Stimulated activated CD8-positive, alpha-beta memory T cell treated with anti-CD3 and anti-CD28 coated beads, Interleukin-4, amount 100 ng/mL, for 48 hours (primary cell): ENCODE results near the gene CBARP.
A peak's percentile ranks its signal among the peaks of the same experiment; 100 is the strongest.

Experiments
- DNase-seq: peaks from one replicate; pipeline ENCODE4 v3.0.0-alpha.2; 2020

CBARP gene, protein sequence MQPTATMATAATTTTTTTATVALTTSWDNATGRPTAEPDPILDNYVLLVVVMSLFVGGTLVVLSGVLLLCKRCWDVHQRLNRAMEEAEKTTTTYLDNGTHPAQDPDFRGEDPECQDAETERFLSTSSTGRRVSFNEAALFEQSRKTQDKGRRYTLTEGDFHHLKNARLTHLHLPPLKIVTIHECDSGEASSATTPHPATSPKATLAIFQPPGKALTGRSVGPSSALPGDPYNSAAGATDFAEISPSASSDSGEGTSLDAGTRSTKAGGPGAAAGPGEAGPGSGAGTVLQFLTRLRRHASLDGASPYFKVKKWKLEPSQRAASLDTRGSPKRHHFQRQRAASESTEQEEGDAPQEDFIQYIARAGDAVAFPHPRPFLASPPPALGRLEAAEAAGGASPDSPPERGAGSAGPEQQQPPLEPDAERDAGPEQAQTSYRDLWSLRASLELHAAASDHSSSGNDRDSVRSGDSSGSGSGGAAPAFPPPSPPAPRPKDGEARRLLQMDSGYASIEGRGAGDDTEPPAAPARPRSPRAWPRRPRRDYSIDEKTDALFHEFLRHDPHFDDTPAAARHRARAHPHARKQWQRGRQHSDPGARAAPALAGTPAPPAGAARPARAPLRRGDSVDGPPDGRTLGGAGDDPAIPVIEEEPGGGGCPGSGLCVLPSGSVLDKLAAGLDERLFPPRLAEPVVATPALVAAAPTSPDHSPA

DNA sequence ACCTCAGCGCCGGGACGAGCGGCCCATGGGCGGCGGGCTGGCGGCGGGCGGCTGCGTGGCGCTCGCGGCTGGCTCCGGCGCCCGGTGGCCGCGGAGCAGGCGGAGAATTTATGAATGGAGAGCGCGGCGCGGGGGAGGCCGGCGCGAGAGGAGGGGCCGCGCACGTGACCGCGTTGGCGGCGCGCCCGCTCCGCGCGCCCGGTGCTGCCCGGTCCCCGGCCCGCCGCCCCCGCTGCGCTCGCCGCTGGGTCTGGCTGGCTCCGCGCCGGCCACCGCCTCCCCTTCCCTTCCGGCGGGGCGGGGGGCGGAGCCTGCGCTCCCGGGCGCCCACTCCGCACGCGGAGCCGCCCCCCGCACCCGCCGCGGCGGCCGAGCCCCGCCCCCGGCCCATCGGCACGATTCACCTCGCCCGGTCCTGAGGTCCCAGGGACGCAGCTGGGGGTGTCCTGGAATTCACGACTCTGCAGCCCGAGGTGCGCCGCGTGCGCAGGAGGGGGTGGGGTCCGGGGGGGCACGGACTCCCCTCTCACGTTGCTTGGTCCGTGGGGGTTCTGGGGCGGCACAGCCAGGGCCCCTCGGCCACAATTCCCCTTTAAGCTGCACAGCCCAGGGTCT lies at the start of gene CBARP:
Gene CBARP (minus strand): TSS at position 252 of the 615 bp plus-strand sequence. CDS start 1,905 bp downstream, outside the sequence.
- no peak for DNase-seq

DNA sequence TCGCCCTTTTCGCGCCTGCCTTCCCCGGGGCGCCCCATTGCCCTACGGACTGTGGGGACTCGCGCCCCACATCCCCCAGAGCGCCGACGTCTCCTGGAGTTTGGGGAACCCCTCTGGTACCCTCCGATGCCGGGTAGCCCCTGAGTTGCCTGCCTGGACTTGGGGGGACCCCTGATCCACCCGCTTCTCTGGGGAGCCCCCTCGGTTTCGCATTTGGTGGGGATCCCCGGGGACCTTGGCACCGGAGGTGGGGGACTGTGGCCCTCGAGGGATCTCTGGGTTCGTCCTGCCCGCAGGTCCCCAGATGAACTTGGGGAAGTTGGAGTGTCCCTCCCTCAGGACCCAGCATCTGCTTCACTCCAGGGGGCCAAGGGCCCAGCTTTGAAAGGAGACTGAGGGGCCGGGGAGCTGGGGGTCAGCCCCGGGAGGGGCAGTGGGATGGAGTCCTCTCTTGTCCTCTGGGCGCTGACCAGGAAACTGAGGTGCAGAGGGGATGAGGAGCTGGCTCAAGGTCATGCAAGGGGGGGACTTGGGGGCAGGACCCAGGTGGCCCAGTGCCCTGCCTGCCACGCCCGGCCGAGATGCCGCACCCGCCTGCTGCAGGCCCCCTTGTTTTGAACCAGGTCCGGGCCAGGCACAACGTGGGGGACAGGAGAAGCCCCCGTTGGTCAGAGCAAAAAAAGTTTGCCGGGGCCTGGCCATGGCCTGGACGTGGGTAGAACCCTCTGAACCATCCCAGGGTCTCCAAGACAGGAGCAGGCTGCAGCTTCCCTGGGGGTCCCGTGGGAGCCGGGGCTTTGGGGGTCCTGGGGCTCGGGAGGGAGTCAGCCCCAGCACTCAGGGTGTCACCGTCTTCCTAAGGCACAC lies 48.9 kb upstream of the CBARP start:
- no peak for DNase-seq

DNA sequence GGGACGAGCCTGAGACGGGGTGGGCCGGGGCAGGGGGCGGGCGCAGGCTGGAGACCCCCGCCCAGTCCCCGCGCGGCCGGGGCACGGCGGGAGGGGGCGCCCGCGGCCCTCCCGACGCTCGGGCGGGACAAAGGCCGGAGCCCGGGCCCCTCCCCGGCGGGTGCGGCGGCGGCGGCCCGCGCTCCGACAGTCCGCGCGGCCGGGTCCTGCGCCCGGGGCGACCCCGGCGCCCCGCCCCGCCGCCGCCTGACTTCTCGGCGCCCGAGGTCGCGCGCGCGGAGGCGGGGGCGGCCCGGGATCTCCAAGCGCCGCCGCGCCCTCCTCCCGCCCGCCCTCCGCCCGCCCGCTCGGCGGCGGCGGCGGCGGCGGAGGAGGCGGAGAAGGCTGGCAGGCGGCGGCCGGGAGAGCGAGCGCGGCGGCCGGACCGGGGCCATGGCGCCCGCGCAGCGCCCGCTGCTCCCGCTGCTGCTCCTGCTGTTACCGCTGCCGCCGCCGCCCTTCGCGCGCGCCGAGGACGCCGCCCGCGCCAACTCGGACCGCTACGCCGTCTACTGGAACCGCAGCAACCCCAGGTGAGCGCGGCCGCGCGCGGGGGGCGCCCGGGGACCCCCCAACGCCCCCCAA lies 48.0 kb upstream of the CBARP start, which contains the start of gene EFNA2:
Gene EFNA2 (plus strand): TSS at position 137 of the 624 bp plus-strand sequence. CDS start 296 bp downstream, at position 433.
- no peak for DNase-seq

DNA sequence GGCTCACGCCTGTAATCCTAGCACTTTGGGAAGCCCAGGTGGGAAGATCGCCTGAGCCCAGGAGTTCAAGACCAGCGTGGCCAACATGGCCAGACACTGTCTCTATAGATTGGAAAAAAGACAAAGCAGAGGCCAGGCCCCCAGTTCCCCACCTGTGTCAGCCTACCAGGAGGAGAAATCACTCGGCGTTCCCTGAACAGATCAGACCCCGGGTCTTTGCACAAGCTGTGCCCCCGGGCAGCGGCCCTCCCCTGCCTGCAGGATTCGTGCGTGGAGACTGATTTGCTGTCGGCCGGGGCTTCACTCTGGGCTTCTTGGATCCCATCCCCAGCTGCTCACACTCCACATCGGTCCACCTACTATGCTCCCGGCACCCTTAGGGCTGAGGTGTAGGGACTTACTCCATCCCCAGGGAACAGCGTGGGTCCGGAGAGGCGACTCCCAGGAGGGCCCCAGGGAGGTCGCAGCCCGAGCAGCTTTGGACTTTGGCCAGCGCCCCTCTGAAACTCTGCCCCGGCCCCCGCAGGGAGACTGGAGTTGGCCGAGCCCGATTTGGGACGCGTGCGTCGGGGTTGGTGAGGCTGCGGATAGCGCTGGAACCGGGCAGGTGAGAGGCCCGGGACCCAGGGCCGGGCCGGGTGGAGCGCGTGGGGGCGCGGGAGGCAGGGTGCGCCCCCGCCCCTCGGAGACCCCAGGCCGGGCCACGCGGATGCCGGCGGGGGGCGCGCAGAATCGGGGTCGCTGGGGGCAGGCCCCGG lies 47.4 kb upstream of the CBARP start:
- no peak for DNase-seq

DNA sequence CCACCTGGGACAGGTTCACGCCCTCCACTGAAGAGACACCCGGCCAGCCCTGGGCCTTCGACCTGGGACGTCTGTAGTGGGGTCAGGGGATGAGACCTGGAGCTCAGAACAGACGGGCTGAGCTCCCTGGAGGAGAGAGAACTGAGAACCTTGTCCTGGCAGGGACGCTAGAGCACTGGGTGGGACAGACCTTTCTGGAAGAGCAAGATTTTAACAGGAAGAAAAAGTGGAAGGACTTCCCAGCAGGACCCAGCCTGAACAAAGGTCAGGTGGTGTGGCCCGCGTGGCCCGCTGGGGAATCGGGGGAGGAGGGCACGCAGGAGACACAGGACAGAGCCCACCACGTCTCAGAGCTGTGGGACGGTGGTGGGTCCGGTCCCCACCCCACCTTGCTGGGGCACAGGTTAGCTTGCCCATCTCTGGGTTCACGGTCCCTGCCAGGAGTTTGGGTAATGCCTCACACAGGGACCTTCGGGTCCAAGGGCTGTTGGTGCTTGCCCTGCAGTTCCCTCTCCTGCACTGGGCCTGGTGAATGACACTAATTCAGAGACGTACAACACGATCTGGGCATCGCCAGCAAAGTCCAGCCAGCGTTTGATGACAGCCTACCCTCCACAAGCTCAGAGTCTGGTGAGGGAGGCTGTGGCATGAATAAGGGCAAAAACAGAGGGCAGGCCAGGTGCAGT lies 46.6 kb upstream of the CBARP start:
- DNase-seq: no peak

DNA sequence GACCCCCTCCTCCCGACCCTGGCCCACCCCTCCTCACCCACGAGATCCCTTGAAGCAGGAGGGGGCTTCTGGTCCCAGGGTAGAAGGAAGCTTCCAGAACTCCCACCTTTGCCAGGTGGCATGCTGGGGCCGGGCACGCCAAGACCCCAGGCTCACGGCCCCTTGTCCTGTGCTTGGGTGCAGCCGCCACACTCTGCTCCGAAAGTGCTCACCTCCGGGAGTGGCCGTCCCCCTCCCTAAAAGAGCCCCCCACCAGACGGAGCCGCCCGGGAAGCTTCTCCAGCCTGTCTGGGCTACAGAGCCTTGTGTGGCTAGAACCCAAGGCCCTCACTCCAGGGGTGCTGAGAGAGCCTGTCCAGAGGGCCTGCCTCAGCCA lies 46.1 kb upstream of the CBARP start:
- DNase-seq: no peak

DNA sequence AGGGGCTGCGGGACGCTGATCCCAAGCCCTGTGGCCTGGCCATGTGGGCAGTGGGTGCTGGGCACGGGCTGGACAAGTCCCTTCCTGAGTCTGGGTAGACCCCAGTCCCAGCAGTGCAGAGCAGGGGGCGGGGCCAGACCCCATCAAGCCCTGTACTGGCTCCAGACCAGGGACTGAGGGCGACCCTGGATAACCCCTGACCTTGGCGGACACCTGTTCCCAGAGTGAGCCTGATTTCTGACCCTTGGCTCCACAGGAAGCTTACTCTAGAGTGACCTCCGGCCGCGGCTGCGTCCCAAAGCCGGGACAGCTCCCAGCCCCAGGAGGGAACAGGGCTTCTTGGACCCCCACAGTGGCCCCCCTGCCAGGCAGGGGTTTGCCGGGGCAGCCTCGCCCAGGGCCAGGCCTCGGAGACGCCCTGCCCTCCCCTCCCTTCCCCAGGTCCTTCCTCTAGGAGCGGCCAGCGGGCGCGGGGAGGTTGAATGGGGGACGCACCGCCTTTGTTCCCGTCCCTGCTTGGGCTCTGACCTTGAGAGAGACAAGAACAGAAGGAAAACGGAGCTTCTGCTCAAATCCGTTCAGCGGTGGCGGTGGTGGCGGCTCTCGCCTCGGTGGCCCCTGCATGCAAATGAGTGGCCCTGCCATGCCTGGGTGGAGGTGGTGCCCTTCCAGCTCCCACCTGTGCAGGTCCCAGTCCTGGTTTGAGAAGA lies 45.6 kb upstream of the CBARP start:
- DNase-seq: no peak

DNA sequence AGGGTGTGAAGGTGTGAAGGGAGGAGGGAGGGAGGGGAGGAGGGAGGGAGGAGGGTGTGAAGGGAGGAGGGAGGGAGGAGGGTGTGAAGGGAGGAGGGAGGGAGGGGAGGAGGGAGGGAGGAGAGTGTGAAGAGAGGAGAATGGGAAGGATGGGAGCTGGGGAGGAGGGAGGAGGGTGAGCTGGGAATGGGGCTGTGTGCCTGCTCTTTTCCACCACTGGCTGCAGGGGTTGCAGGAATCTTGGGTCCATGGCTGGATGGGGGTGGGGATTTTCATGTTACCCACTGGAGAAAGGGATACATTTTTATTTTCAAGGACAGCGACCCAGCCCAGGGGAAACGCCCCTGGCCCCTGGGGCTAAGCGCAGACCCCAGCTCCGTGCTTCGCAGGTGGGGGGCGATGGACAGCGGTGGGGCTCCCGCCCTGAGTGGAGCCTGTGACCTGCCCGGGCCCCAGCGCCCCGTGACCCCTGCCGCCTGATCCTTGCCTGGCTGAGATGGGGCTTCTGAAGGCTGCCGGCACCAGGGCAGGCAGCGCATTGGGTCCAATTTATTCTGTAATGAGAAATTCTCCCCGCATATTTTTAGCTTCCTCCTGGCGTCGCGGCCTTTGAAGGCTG lies 44.9 kb upstream of the CBARP start:
- no peak for DNase-seq

DNA sequence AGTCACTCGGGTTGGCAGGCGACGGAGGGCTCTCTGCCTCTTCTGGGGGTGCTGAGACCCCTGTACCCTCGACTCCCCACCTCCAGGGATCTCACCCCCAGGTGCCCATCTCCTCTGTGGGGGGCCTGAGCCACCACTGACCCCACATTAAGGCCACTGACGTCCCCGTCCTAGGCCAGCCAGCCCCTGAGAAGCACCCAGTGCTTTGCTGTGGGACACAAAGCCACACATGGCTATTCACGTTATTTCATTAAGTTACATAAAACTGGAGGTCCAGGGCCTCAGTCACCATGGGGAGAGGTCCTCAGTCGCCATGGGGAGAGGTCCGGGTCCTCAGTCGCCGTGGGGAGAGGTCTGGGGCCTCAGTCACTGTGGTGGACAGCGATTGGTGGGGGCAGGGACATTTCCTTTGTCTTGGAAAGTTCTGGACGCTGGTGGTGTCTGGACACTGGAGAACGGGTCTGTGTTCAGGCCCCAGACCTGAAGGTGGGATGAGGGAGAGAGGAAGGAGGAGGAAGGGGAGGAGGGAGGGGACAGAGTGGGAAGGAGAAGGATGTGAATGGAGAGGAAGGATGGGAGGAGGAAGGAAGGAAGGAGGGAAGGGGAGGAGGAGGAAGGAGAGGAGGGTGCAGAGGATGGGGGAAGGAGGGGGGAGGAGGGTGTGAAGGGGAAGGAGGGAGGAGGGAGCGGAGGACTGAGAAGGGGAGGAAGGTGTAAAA lies 43.9 kb upstream of the CBARP start:
- DNase-seq: no peak

DNA sequence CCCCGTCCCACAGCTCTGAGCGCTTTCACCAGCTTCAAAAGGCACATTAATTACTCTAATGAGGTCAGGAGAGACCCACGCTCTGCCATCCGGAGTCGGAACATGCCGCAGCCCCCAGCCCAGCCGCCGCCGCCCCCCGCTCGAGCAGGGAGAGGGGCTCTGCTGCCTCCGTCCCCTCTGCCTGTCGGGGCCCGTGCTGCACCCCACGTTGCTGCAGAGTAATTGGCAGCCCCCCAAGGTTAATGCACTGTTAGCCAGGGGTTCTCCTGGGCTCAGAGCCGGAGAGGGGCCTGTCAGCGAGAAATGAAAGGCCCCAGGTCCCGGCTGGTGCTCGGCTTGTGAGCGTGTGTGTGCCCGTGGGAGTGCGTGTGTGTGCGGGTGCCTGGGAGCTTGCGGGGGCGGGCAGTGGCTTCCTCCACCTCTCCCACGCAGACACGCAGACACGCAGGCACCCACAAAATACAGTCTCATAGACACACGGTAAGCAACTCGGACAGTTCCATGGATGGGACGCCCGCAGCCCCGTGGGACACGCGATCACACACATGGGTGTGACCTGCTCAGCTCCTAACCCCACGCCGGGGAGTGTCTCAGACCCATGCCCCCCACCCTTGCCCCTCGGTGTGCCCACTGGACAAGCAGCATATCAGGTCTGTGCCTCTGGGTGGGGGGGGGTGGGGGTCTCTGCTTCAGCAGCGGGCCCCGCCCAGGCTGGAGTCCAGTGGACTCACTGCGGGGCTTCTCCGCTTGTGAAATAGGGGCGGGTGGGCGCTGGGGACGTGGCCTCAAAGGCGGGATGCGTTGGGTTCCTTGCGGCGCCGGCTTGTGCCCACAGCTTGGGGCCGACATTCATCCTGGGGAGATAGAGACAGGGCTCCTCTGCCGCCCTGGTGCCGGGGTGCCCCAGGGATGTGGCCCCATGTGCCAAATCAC lies 43.1 kb upstream of the CBARP start:
- no peak for DNase-seq

DNA sequence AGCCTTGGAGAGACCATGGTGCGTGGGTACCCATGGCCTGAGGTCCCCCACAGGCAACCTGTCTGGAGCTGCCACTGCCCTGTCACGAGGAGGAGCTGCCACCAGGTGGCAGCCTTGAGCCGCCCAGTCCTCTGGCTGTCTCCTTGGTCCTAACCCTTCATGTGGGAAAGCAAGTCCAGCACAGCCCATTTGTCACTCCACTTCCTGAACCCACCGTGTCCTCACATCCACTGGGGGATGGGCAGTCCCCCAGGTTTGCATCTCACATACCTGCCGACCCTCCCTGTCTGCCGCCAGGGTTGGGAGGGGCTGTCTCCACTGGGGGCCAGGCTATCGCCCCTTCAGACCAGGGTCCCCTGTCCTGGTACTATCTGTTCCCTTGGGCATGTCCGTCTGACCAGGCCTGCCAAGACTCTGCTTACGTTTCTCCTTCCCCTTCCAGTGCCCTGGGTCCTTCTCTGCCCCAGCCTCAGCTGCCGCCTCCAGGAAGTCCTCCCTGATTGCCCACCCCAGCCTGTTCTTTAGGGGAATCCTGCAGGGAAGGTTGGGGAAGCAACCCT lies 42.1 kb upstream of the CBARP start:
- DNase-seq: peak; percentile 88

DNA sequence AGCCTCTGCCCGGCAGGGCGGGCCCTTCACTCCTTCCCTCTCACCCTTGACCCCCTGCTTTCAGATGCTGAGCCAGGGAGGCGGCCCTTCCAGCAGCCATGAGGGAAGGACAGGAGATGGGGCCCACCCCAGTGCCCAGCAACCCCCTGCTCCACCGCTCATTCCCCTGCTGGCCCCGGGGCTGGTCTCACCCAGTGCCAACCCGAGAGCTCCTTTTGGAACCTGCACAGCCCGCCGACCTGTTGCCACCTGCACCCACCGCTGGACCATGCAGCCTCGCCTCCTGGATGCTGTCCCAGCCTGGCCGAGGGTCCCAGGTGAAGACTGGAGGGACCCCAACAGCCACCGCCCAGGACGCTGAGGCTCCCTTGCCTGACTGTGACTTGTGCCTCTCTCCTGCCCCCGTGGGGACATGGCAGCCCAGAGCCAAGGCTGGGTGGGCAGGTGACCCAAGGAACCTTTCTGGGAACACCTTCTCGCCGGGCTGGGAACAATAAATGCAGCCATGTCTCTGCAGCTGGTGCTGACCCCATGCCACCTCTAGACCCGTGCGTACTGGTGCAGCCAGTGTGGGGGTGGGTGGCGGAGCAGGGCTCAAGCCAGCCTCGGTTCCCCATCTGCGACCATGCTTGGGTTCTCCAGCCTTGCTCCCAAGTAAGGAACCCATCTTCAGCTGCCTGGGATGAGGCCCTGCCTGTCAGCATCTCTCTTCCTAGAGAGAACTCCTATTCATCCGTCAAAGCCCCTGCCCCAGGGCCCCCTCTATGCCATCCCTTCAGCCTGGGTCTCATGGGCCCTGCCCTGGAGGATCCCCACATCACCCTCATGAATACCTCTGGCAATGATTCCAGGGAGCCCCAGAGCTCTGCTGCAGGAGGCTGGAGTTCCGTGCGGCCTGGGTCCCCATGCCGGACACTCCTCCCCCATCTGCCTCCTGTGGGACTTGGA lies 41.2 kb upstream of the CBARP start:
- no peak for DNase-seq

DNA sequence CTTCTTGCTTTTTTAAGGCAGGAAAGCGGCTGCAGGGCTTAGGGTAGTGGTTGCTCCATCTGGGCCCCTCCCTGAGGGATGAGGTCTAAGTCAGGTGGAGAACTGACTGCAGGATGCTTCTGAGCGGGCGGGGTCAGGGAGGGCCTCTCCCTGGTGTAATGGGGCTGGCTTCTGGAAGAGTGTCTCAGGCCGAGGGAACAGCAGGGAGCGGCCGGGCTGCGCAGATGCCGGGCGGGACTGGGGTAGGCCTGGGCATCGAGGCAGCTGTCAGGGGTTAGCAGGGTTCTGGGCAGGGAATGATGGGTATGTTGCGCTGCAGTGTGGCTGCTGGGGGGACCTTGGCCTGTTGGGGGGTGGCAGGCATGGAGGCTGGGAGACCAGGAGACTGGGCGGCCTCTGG lies 40.3 kb upstream of the CBARP start:
- no peak for DNase-seq

DNA sequence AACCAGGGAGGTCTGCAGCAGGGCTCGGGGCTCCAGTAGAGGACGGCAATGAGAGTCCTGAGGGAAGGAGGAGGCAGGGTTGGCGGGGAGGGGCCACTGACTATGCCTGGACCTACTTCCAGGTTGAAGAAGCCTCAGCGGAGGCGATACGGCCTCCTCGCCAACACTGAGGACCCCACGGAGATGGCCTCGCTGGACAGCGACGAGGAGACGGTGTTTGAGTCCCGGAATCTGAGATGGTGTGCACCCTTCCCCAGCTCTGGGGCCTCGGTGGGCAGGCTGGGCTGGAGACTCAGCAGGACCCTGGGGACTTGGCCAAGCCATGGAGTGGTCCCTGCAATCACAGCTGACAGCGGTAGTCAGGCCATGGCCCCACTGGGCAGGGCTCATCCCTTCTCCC lies 39.3 kb upstream of the CBARP start:
- DNase-seq: no peak

DNA sequence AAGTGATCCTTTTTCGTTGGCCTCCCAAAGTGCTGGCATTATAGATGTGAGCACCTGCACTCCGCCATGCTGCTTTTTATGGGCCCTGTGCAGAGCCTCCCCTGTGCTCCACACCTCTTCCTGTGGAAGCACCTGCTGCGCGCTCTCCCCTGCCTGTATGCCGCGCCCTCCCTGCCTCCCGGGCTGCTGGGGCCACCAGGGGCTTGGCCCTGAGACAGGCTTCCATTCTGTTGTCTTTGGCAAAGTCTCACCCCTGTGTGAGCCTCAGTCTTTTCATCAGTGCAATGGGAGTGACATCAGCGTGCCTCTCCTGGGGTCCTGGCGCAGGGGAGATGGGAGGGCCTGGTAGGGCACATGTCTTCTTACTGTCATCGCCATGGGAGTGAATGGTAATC lies 38.8 kb upstream of the CBARP start:
- DNase-seq: no peak

DNA sequence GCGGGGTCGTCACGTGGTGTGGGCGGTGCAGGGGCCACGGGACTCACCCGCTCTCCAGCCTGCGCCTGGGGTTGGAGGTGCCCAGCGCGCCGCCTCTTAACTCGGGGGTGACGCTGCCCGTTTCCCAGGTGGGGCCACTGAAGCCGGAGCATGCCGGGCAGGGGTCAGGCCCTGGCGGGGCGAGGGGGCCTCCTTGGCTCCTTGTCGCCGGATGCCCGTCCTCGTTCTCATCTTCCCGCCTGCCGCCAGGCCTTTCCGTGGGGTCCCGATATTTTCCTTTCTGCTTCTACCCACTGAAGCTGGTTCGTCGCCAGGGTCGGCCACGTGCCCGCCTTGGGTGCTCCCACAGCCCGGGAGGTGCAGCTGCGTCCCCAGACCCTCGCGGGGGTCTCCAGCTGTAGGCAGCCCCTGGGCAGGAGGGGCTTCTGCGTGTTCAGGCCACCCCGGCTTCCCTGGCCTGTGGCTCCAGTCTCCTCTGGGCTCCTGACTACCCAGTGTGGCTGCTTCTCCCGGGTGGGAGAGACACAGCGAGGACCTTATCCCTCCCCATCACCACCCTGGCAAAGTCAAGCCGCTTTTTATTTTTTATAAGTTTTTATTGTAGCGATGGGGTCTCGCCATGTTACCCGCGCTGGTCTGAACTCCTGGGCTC lies 38.3 kb upstream of the CBARP start:
- no peak for DNase-seq
